ENCODE results near the gene KCNE5.
A peak's percentile ranks its signal among the peaks of the same experiment; 100 is the strongest.
"Not testable (repeated sequence)": the region's sequence is repeated elsewhere in the genome, so short reads cannot be mapped to it uniquely, and the experiment has no call there.

Gene KCNE5

GRCh38 chrX:109601486-109601885 is 23.5 kb downstream of the KCNE5 start:
- no peak for DNase-seq (ENCODE audit: low spot score)

- DNase-seq (ENCODE audit: low spot score) = peak; percentile 66
These were observed 24.7 kb downstream of the KCNE5 start for GRCh38 chrX:109600237-109600651.

DNA sequence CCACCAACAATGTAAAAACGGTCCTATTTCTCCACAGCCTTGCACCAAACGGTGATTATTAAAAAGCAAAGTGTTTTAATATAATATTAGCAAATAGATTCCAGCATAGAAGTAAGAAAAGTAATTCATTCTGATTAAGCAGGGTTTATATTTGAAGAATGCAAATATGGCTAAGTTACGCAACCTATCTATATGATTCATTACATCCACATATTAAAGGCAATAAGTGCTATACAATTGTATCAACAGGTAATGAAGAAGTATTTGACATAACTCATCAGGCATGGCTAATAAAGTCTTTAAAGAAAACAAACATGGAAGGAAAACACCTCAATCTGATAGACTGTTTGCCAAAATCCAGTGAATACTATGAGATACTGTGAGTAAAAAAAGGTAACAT is 29.0 kb downstream of the KCNE5 start:
- no peak for DNase-seq (ENCODE audit: low spot score)

DNA sequence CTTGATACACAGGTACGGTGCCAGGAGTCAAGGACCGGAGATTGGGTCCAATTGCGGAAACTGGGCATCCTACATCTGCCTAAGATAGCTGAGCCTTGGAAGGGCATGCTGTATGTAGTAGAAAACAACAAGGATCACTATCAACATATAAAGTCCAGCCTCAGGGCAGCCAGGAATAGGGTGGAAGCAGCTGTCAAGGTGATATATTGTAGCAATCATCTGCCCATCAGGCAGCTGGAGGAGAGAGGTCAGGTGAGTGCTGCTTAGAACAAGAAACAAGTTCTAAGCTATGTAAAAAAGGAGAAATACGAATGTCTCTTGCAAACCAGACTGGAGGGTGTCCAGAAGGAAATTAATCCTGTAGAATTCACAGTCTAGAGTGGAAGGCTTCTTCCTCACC is 34.8 kb downstream of the KCNE5 start:
- DNase-seq (ENCODE audit: low spot score) = no peak

DNA sequence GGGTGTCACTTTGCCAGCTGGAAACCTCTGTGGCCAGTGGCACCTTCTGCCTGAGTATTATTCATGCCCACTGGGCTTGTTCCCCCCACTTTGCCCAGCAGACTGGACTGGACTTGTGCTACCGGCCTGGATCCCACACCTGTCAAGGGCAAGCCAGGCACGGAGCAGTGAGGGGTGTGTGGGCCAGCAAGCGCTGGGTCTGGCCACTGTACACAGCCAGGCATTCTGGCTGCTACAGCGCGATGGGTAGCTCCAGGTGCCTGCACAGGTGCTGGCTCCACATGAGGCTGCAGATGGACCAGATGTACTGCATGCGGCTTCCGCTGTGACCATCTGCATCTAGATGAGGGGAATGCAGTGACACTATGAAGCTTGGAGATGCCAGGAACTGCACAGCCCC is 39.5 kb downstream of the KCNE5 start:
- no peak for DNase-seq (ENCODE audit: low spot score)

GRCh38 chrX:109578916-109579315 is 46.1 kb downstream of the KCNE5 start:
- no peak for DNase-seq (ENCODE audit: low spot score)

- DNase-seq (ENCODE audit: low spot score) = no peak
These were observed 47.9 kb downstream of the KCNE5 start for GRCh38 chrX:109577055-109577454.

DNA sequence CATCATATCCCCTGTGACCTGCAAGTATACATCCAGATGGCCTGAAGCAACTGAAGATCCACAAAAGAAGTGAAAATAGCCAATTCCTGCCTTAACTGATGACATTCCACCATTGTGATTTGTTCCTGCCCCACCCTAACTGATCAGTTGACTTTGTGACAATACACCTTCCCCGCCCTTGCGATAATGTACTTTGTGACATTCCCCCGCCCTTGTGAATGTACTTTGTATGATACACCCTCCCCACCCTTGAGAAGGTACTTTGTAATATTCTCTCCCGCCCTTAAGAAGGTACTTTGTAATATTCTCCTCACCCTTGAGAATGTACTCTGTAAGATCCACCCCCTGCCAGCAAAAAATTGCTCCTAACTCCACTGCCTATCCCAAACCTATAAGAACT is 48.9 kb downstream of the KCNE5 start:
- not testable (repeated sequence) for DNase-seq (ENCODE audit: low spot score)

All from left forelimb (tissue), 1 donor.